Measurements from ENCODE around the gene ADORA2A. TPM values are rescaled to one million over a fixed set of nuclear protein-coding genes. Genes with fewer than 3 reads are reported as not detected.
A peak's percentile ranks its signal among the peaks of the same experiment; 100 is the strongest.

Gene ADORA2A
- total and polyA plus RNA-seq, 2 of the 8 experiments (the other 6 are each of a cell fraction or from before 2014, with no cell fraction given): 7.1 to 20.3 TPM

DNA sequence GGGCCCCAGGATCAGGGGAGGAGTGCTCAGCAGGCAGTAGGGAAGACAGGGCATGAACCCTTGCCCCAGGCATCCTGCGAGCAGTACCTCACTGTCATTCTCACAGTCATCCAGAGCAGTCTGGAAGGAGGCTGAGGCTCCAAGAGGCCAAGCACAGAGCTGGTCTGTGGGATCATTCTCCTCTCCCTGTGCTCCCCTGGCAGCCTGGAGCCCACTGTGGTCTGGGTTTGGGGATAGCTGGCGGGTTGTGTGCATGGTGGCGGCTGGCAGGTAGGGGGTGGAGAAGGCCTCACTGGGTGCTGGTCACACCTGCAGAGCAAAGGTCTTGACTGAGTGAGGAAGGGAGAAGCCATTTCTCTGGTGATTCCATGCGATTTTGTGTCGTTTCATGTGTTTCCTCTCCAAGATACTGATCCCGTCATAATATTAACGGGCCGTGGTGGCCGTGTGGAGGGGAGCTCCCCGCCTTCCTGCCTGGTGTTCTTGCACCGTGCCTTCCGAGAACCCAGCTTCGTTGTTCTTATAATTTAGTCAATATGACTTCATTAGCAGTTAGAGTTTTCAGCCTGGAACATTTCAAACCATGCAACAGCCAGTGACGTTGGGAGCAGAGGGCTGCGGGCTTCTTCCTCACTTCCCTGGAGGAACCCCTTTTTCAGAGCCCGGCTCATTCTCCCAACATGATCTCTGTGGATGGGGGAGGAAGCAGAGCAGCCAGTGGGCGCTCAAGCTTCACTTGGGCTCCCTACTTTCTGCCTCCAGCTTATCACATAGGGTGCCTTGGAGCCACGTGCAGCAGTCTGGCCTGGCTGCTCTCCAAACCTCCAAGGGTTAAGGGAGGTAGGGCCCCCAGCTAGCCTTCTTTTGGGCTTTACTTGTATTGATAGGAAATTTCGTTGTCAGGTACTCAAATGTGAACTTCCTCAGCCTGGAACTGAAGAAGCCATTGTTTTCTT lies 20.8 kb upstream of the ADORA2A start:
- Histone ChIP-seq H3K4me1 (replicated peaks in 1 of 4; ENCODE audit: control insufficient read depth in 3 of 4, insufficient read depth in 4 of 4, low read length in 3 of 4) (peaks cover 0 to 12% (median 0%) of the 10 kb centered on the region in 4 experiments; a peak in 2 of 7 replicates), H4K91ac (replicated peaks; ENCODE audit: insufficient read length, low read length) (no peak overlapping the region), H4K20me1 (replicated peaks in 1 of 2; ENCODE audit: control insufficient read depth in 1 of 2, insufficient read depth in 2 of 2, low read length in 2 of 2) (peaks cover 0 to 2% of the 10 kb centered on the region in 2 experiments), H3K4me3 (ENCODE audit: extremely low read depth in 1 of 4, insufficient read depth in 2 of 4, low read depth in 3 of 4, low read length in 4 of 4) (no peak overlapping the region), H3K14ac (ENCODE audit: insufficient read length) (no peak overlapping the region), H3K18ac (ENCODE audit: extremely low read depth, low read length) (no peak overlapping the region; the same call in 1 of the 2 replicates), H2BK20ac (ENCODE audit: low read length) (no peak overlapping the region), H3K79me2 (ENCODE audit: control insufficient read depth in 1 of 2, insufficient read depth in 2 of 2, low read length in 2 of 2) (no peaks in the 10 kb centered on the region), H3K4ac (replicated peaks; ENCODE audit: insufficient read length, low read depth, low read length) (no peak overlapping the region), H3K27me3 (replicated peaks in 1 of 4; ENCODE audit: control insufficient read depth in 3 of 4, extremely low read depth in 1 of 4, insufficient read depth in 3 of 4, low read length in 3 of 4) (no peaks in the 10 kb centered on the region), H3K79me1 (ENCODE audit: low read depth, low read length) (no peaks in the 10 kb centered on the region), H3K9ac (replicated peaks in 1 of 4; ENCODE audit: extremely low read depth in 1 of 4, low read depth in 3 of 4, low read length in 3 of 4) (peak overlapping the region in 1 of 4 experiments; percentile 10; a peak in 1 of 7 replicates), H3K23me2 (ENCODE audit: low read depth, low read length) (no peaks in the 10 kb centered on the region), H2BK5ac (ENCODE audit: low read depth, low read length) (peak overlapping the region; percentile 44; the same call in 1 of the 2 replicates), H3K4me2 (ENCODE audit: insufficient read depth in 1 of 2, low read depth in 2 of 2, low read length in 2 of 2) (no peak overlapping the region), H2BK15ac (ENCODE audit: low read length) (no peak overlapping the region), H2BK120ac (replicated peaks; ENCODE audit: low read depth, low read length) (no peak overlapping the region), H4K8ac (ENCODE audit: extremely low read depth, insufficient read depth, low read length) (no peak overlapping the region), H2AK5ac (ENCODE audit: low read depth, low read length) (peak overlapping the region; percentile 10; the same call in 1 of the 2 replicates), H3K56ac (replicated peaks; ENCODE audit: insufficient read length, low read depth, low read length) (no peak overlapping the region), H2AFZ (ENCODE audit: low read length) (no peak overlapping the region), H3K36me3 (ENCODE audit: control insufficient read depth in 2 of 4, insufficient read depth in 4 of 4, low read length in 3 of 4) (peaks cover 0 to under 1% (median 0%) of the 10 kb centered on the region in 4 experiments; a peak in 3 of 8 replicates), H4K5ac (ENCODE audit: insufficient read length, low read depth, low read length) (no peak overlapping the region), H3K9me3 (ENCODE audit: insufficient read depth in 2 of 2, low read depth in 1 of 2, low read length in 1 of 2) (no peaks in the 10 kb centered on the region), H2BK12ac (ENCODE audit: low read depth, low read length) (no peak overlapping the region), H3K23ac (ENCODE audit: insufficient read length) (no peak overlapping the region), H3K27ac (ENCODE audit: low read depth, low read length) (no peak overlapping the region)
- ChIA-PET POLR2A (ENCODE audit: partially characterized antibody) (interaction anchor here (0.6 to 1.2 kb wide), 2 partner anchors 12 to 134 kb away, joined by 3 to 5 read pairs; no protein-coding TSS in a partner anchor), CTCF (ENCODE audit: partially characterized antibody) (interaction anchor here (0.7 to 8.3 kb wide), 10 partner anchors 10 to 116 kb away, joined by 3 to 83 read pairs (median 4); no protein-coding TSS in a partner anchor)
- DNase-seq (ENCODE audit: low read depth in 1 of 2, low spot score in 2 of 2) (no peak), FAIRE-seq (no peak)
- 88% methylated on average over 18 of the region's 19 CpGs; no CpG with 5 or more reads in 1 of the 2 experiments for WGBS, 2 experiments (ENCODE audit: extremely low coverage in 1 of 2, insufficient coverage in 1 of 2, insufficient read length in 1 of 2, insufficient replicate concordance in 2 of 2, low coverage in 1 of 2, low lambda C conversion rate in 2 of 2, missing lambda C conversion rate in 1 of 2)
- TF ChIP-seq FOSL1 (IDR thresholded peaks at IDR 0.05; ENCODE audit: insufficient read depth, low read depth, low read length) (no peak), CREB1 (IDR thresholded peaks at IDR 0.05) (no peak), TCF12 (IDR thresholded peaks at IDR 0.05; ENCODE audit: low read depth, low read length) (no peak), HDAC2 (IDR thresholded peaks at IDR 0.05; ENCODE audit: borderline replicate concordance in 1 of 2, low read depth in 2 of 2, low read length in 2 of 2) (no peak)
- TF ChIP-seq, protein P1, sequence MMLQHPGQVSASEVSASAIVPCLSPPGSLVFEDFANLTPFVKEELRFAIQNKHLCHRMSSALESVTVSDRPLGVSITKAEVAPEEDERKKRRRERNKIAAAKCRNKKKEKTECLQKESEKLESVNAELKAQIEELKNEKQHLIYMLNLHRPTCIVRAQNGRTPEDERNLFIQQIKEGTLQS (IDR thresholded peaks at IDR 0.05; ENCODE audit: insufficient read depth, low read depth, low read length): no peak
- TF ChIP-seq, protein P2, sequence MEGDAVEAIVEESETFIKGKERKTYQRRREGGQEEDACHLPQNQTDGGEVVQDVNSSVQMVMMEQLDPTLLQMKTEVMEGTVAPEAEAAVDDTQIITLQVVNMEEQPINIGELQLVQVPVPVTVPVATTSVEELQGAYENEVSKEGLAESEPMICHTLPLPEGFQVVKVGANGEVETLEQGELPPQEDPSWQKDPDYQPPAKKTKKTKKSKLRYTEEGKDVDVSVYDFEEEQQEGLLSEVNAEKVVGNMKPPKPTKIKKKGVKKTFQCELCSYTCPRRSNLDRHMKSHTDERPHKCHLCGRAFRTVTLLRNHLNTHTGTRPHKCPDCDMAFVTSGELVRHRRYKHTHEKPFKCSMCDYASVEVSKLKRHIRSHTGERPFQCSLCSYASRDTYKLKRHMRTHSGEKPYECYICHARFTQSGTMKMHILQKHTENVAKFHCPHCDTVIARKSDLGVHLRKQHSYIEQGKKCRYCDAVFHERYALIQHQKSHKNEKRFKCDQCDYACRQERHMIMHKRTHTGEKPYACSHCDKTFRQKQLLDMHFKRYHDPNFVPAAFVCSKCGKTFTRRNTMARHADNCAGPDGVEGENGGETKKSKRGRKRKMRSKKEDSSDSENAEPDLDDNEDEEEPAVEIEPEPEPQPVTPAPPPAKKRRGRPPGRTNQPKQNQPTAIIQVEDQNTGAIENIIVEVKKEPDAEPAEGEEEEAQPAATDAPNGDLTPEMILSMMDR (IDR thresholded peaks at IDR 0.05; ENCODE audit: control extremely low read depth in 1 of 3, insufficient read depth in 1 of 3, low read depth in 1 of 3, low read length in 3 of 3): no peak
